Measurements from ENCODE around the gene TWF2.

TWF2 gene

GRCh38 chr3:52227766-52228165 is 11.2 kb downstream of the TWF2 start:
- TF ChIP-seq FOXM1 (IDR thresholded peaks at IDR 0.05; ENCODE audit: borderline replicate concordance, low read depth) (no peak), NFIC (IDR thresholded peaks at IDR 0.05) (no peak), MAX (IDR thresholded peaks at IDR 0.05) (no peak), RAD21 (IDR thresholded peaks at IDR 0.05; ENCODE audit: low read depth) (no peak), REST (IDR thresholded peaks at IDR 0.05; ENCODE audit: low read depth) (no peak), TCF12 (IDR thresholded peaks at IDR 0.05; ENCODE audit: low read depth) (no peak), TEAD4 (IDR thresholded peaks at IDR 0.05) (no peak), EP300 (IDR thresholded peaks at IDR 0.05; ENCODE audit: borderline replicate concordance) (no peak), EGR1 (IDR thresholded peaks at IDR 0.05) (no peak), TAF1 (IDR thresholded peaks at IDR 0.05; ENCODE audit: low read depth) (no peak), YY1 (IDR thresholded peaks at IDR 0.05; ENCODE audit: low read depth) (no peak), CEBPB (IDR thresholded peaks at IDR 0.05) (no peak), USF1 (IDR thresholded peaks at IDR 0.05) (no peak)

GRCh38 chr3:52227117-52227516 is 11.8 kb downstream of the TWF2 start:
- TF ChIP-seq YY1 (IDR thresholded peaks at IDR 0.05; ENCODE audit: low read depth) (no peak), FOXM1 (IDR thresholded peaks at IDR 0.05; ENCODE audit: borderline replicate concordance, low read depth) (no peak), TCF12 (IDR thresholded peaks at IDR 0.05; ENCODE audit: low read depth) (no peak), CREB1 (IDR thresholded peaks at IDR 0.05; ENCODE audit: low read depth) (no peak), MAX (IDR thresholded peaks at IDR 0.05) (no peak), RAD21 (IDR thresholded peaks at IDR 0.05; ENCODE audit: low read depth) (no peak), USF1 (IDR thresholded peaks at IDR 0.05) (no peak), ZBTB7A (IDR thresholded peaks at IDR 0.05; ENCODE audit: low read depth) (no peak), TAF1 (IDR thresholded peaks at IDR 0.05; ENCODE audit: low read depth) (no peak), EP300 (IDR thresholded peaks at IDR 0.05; ENCODE audit: borderline replicate concordance) (no peak), NFIC (IDR thresholded peaks at IDR 0.05) (no peak), TEAD4 (IDR thresholded peaks at IDR 0.05) (no peak), REST (IDR thresholded peaks at IDR 0.05; ENCODE audit: low read depth) (no peak), CEBPB (IDR thresholded peaks at IDR 0.05) (no peak), EGR1 (IDR thresholded peaks at IDR 0.05) (no peak)

- TF ChIP-seq ZBTB7A (IDR thresholded peaks at IDR 0.05; ENCODE audit: low read depth) (no peak), FOXM1 (IDR thresholded peaks at IDR 0.05; ENCODE audit: borderline replicate concordance, low read depth) (no peak), USF1 (IDR thresholded peaks at IDR 0.05) (no peak), TEAD4 (IDR thresholded peaks at IDR 0.05) (no peak), EP300 (IDR thresholded peaks at IDR 0.05; ENCODE audit: borderline replicate concordance) (no peak), CEBPB (IDR thresholded peaks at IDR 0.05) (no peak), YY1 (IDR thresholded peaks at IDR 0.05; ENCODE audit: low read depth) (no peak), MAX (IDR thresholded peaks at IDR 0.05) (no peak), TAF1 (IDR thresholded peaks at IDR 0.05; ENCODE audit: low read depth) (no peak), TCF12 (IDR thresholded peaks at IDR 0.05; ENCODE audit: low read depth) (no peak), CREB1 (IDR thresholded peaks at IDR 0.05; ENCODE audit: low read depth) (no peak), EGR1 (IDR thresholded peaks at IDR 0.05) (no peak), RAD21 (IDR thresholded peaks at IDR 0.05; ENCODE audit: low read depth) (no peak), REST (IDR thresholded peaks at IDR 0.05; ENCODE audit: low read depth) (no peak), NFIC (IDR thresholded peaks at IDR 0.05) (no peak)
These were observed 12.6 kb downstream of the TWF2 start for GRCh38 chr3:52226229-52226817.
